Suprapubic skin (tissue), 4 donors: ENCODE data around the gene PIK3R5. TPM values are rescaled to one million over a fixed set of nuclear protein-coding genes. Genes with fewer than 3 reads are reported as not detected.

ENCODE experiments used
- DNase-seq, 2 donors: peaks; one replicate each; pipeline ENCODE4 v3.0.0-alpha.2; 2019; ENCODE audit warnings: low spot score in 2 of 2
- H3K27ac ChIP-seq: fragments of 200-600 bp; sonication (generic); one replicate; pipeline ENCODE4 v1.5.1; 2019
- H3K27me3 ChIP-seq: fragments of 200-600 bp; sonication (generic); one replicate; pipeline ENCODE4 v1.5.1; 2019
- H3K36me3 ChIP-seq: fragments of 200-600 bp; sonication (generic); one replicate; pipeline ENCODE4 v1.5.1; 2019
- H3K4me1 ChIP-seq: fragments of 200-600 bp; sonication (generic); one replicate; pipeline ENCODE4 v1.5.1; 2019
- H3K4me3 ChIP-seq: fragments of 200-600 bp; sonication (generic); one replicate; pipeline ENCODE4 v1.5.1; 2019; ENCODE audit warnings: mild to moderate bottlenecking
- H3K9me3 ChIP-seq: fragments of 200-600 bp; sonication (generic); one replicate; pipeline ENCODE4 v1.5.1; 2019
- CTCF ChIP-seq, 2 donors: fragments of 200-600 bp in 1 of 2; fragments of 450-650 bp in 1 of 2; sonication (generic) in 1 of 2; IDR thresholded peaks; one replicate each; pipeline ENCODE4 v1.5.1; 2016 to 2019; ENCODE audit warnings: antibody characterized with exemption in 2 of 2, mild to moderate bottlenecking in 1 of 2, moderate library complexity in 1 of 2
- EP300 ChIP-seq: sonication (generic); formaldehyde crosslinking; IDR thresholded peaks from one replicate; pipeline ENCODE4 v1.6.1; 2017; ENCODE audit warnings: antibody characterized with exemption
- POLR2A ChIP-seq, 2 donors: fragments of 450-650 bp; IDR thresholded peaks; one replicate each; pipeline ENCODE4 v1.6.1; 2017; ENCODE audit warnings: antibody characterized with exemption in 2 of 2, mild to moderate bottlenecking in 2 of 2, moderate library complexity in 2 of 2
- POLR2AphosphoS5 ChIP-seq, 3 donors: sonication (generic); formaldehyde crosslinking; IDR thresholded peaks; one replicate each; pipeline ENCODE4 v1.6.1; 2017; ENCODE audit warnings: antibody characterized with exemption in 3 of 3
- WGBS: methylation state at CpG from one replicate; pipeline ENCODE4 v1.1.5; 2018; 5-methylcytosine and 5-hydroxymethylcytosine counted together
- total RNA-seq, 4 donors: library from RNA; depleted of rRNA; stranded (reverse); fragments of >200 nt; gene quantifications; one replicate each; pipeline ENCODE4 v1.1.0, GENCODE V29; 2016

PIK3R5 gene
- total RNA-seq, 4 donors from 2014 or later: 3.6 to 13.5 (median 5.0) TPM

GRCh38 chr17:8975091-8975725 is 9.7 kb upstream of the PIK3R5 start:
- WGBS: 89% methylated on average over 9 of the region's 9 CpGs
- no peak overlapping the region for H3K27ac ChIP-seq

DNA sequence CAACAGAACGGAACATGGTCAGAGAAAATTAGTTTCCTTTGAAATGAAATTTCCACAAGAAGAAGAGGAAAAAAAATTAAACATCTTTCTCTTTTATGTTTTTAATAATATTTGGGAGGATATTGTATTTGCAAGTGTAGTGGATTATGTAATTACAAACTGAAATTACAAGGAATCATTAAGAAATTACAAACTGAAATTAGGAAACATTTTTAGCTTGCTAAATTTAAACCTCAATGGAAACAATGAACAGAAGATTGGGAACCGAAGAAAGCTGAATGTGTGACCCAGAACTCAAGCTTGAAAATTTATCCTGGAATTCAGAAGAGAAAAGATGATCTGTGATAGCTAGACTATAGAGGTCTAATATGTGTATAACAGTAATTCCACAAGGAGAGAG is 4.4 kb upstream of the PIK3R5 start:
- 74% methylated on average over 2 of the region's 2 CpGs for WGBS
- Histone ChIP-seq H3K27me3 (peaks cover 16% of the 10 kb centered on the region), H3K9me3 (no peaks in the 10 kb centered on the region), H3K36me3 (no peaks in the 10 kb centered on the region), H3K4me1 (peaks cover 8% of the 10 kb centered on the region), H3K4me3 (no peak overlapping the region), H3K27ac (no peak overlapping the region)
- DNase-seq: no peak
- TF ChIP-seq CTCF (IDR thresholded peaks at IDR 0.05): no peak
- no peak for TF ChIP-seq POLR2A (IDR thresholded peaks at IDR 0.05)
- no peak for TF ChIP-seq POLR2AphosphoS5 (IDR thresholded peaks at IDR 0.05)
- no peak for TF ChIP-seq EP300

More at GRCh38 chr17:8975091-8975725, 9.7 kb upstream of the PIK3R5 start:
- Histone ChIP-seq H3K36me3 (no peaks in the 10 kb centered on the region), H3K4me3 (no peak overlapping the region), H3K9me3 (no peaks in the 10 kb centered on the region), H3K4me1 (no peaks in the 10 kb centered on the region), H3K27me3 (no peaks in the 10 kb centered on the region)
- TF ChIP-seq CTCF (IDR thresholded peaks at IDR 0.05) (no peak), POLR2A (IDR thresholded peaks at IDR 0.05) (no peak), POLR2AphosphoS5 (IDR thresholded peaks at IDR 0.05) (no peak)
- DNase-seq: no peak

- Histone ChIP-seq H3K4me1 (peaks cover 8% of the 10 kb centered on the region), H3K27ac (no peak overlapping the region), H3K9me3 (no peaks in the 10 kb centered on the region), H3K4me3 (no peak overlapping the region), H3K36me3 (no peaks in the 10 kb centered on the region), H3K27me3 (peaks cover 30% of the 10 kb centered on the region)
- TF ChIP-seq POLR2AphosphoS5 (IDR thresholded peaks at IDR 0.05) (no peak), POLR2A (IDR thresholded peaks at IDR 0.05) (no peak), CTCF (IDR thresholded peaks at IDR 0.05) (no peak), EP300 (no peak)
- WGBS: 88% methylated on average over 3 of the region's 3 CpGs
- DNase-seq: no peak
Observed at GRCh38 chr17:8968503-8968902, 3.0 kb upstream of the PIK3R5 start.

- peaks cover 34% of the 10 kb centered on the region for H3K27me3 ChIP-seq
- H3K4me3 ChIP-seq: no peak overlapping the region
- no peaks in the 10 kb centered on the region for H3K36me3 ChIP-seq
- DNase-seq: no peak
- H3K27ac ChIP-seq: no peak overlapping the region
- H3K9me3 ChIP-seq: no peaks in the 10 kb centered on the region
- peaks cover 8% of the 10 kb centered on the region for H3K4me1 ChIP-seq
- TF ChIP-seq POLR2AphosphoS5 (IDR thresholded peaks at IDR 0.05): no peak
- no peak for TF ChIP-seq POLR2A (IDR thresholded peaks at IDR 0.05)
- no peak for TF ChIP-seq EP300
- TF ChIP-seq CTCF (IDR thresholded peaks at IDR 0.05): no peak
Observed at GRCh38 chr17:8967861-8968260, 2.4 kb upstream of the PIK3R5 start.

DNA sequence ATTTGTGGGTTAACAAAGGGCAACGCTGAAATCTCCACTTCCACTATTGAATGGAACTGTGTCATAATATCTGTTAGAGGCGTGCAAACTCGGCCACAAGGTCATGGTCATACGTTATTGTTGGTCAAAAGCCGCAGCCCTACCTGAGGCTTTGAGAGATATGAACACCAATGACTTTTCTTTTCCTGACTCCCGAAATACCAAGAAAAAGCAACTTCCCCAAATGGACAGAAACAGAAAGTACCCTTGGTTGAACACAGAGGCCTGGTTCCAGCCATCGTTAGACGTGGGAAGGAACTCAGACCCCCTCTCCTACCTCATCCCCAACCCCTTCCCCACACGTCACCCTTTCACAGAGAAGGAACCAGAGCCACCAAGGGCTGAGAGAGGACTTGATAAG is 1.4 kb upstream of the PIK3R5 start:
- no peak overlapping the region for H3K27ac ChIP-seq

More for the DNA sequence above, 1.4 kb upstream of the PIK3R5 start:
- H3K4me1 ChIP-seq: peaks cover 8% of the 10 kb centered on the region
- H3K9me3 ChIP-seq: no peaks in the 10 kb centered on the region
- H3K4me3 ChIP-seq: no peak overlapping the region
- TF ChIP-seq POLR2A (IDR thresholded peaks at IDR 0.05) (no peak), CTCF (IDR thresholded peaks at IDR 0.05) (no peak), POLR2AphosphoS5 (IDR thresholded peaks at IDR 0.05) (no peak), EP300 (no peak)
- DNase-seq: no peak
- WGBS: 83% methylated on average over 9 of the region's 9 CpGs
- no peaks in the 10 kb centered on the region for H3K36me3 ChIP-seq
- peaks cover 35% of the 10 kb centered on the region for H3K27me3 ChIP-seq
